Large intestine (tissue), 3 donors: ENCODE measurements around the gene TNRC18. TPM values are rescaled to one million over a fixed set of nuclear protein-coding genes. Genes with fewer than 3 reads are reported as not detected.

Source experiments
- DNase-seq, 2 donors: peaks; one replicate each; pipeline versions ENCODE4 v3.0.0 to v3.0.0-alpha.2; 2013
- H3K27ac ChIP-seq: one replicate; pipeline ENCODE4 v1.5.1; 2013; ENCODE audit warnings: low read length
- H3K27me3 ChIP-seq: 2 replicates; pipeline ENCODE4 v1.6.1; 2013; ENCODE audit warnings: low read length; ENCODE audit not compliant: control insufficient read depth, insufficient read depth
- H3K36me3 ChIP-seq: 2 replicates; pipeline ENCODE4 v1.6.1; 2013; ENCODE audit warnings: low read length; ENCODE audit not compliant: control insufficient read depth, insufficient read depth
- H3K4me1 ChIP-seq: one replicate; pipeline ENCODE4 v1.6.1; 2013; ENCODE audit warnings: low read length; ENCODE audit not compliant: control insufficient read depth, insufficient read depth
- H3K4me3 ChIP-seq: one replicate; pipeline ENCODE4 v1.5.1; 2013; ENCODE audit warnings: low read length
- H3K9me3 ChIP-seq: one replicate; pipeline ENCODE4 v1.6.1; 2013; ENCODE audit warnings: mild to moderate bottlenecking, low read depth, low read length, moderate library complexity; ENCODE audit not compliant: control insufficient read depth
- WGBS: methylation state at CpG from one replicate; pipeline ENCODE4 v1.1.5; 2013; ENCODE audit warnings: low lambda C conversion rate; ENCODE audit not compliant: insufficient coverage; 5-methylcytosine and 5-hydroxymethylcytosine counted together
- polyA plus RNA-seq: library from polyadenylated mRNA; unstranded; fragments of 120-200 nt; gene quantifications from one replicate; pipeline ENCODE4 v1.2.1, GENCODE V29; 2013

TNRC18 gene
- polyA plus RNA-seq, 1 donor: 78.4 TPM

GRCh38 chr7:5350174-5350463, 73.5 kb downstream of the TNRC18 start:
- DNase-seq: no peak
- Histone ChIP-seq H3K9me3 (peaks cover 8% of the 10 kb centered on the region), H3K4me1 (peaks cover 21% of the 10 kb centered on the region), H3K4me3 (no peak overlapping the region), H3K27ac (no peak overlapping the region), H3K36me3 (peaks cover 58% of the 10 kb centered on the region), H3K27me3 (no peaks in the 10 kb centered on the region)
- no CpG with 5 or more reads among the region's 15 CpGs for WGBS

DNA sequence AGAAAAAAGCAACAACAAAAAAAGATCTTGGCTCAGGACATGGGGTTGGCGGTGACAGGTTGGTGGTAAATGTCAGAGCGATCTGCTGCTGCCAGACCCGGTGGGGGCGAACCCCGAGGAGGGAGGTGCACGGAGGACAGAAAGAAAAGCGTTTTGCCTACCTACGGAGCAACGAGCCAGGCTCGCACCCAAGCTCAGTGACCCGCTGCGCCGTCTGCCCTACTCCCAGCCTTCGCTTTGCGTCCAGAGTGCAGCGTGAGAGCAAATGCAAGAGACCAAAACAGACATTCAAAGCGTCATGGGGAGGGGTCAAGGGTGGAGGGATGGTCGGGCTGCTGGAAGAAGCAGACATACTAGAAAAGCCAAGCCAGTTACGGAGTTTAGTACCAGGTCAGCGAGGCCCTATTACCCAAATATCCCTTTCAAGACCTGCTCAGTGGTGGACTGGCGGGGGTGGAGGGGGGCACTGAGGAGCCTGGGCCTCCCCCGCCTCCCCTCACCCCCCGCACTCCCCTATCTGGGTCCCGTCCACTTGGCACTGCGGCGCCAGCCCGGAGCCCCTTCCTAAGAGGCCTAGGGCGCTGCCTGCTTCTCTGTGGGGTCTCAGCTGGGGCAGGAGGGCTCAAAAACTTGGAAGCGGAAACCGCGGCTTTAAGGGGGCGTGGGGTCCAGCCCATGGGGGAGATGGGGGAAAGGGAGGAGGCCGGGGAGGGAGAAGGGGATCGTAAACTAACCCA, 74.0 kb downstream of the TNRC18 start:
- H3K27me3 ChIP-seq: no peaks in the 10 kb centered on the region
- peaks cover 63% of the 10 kb centered on the region for H3K36me3 ChIP-seq
- DNase-seq: no peak
- no peak overlapping the region for H3K4me3 ChIP-seq
- H3K4me1 ChIP-seq: peaks cover 17% of the 10 kb centered on the region
- no peak overlapping the region for H3K27ac ChIP-seq
- H3K9me3 ChIP-seq: peaks cover 9% of the 10 kb centered on the region
- no CpG with 5 or more reads among the region's 34 CpGs for WGBS

- Histone ChIP-seq H3K27ac (no peak overlapping the region), H3K4me1 (peaks cover 11% of the 10 kb centered on the region), H3K4me3 (no peak overlapping the region), H3K27me3 (no peaks in the 10 kb centered on the region), H3K9me3 (peaks cover 15% of the 10 kb centered on the region), H3K36me3 (peaks cover 69% of the 10 kb centered on the region)
- WGBS: no CpG with 5 or more reads among the region's 17 CpGs
- DNase-seq: no peak
Observed at GRCh38 chr7:5349005-5349380, 74.6 kb downstream of the TNRC18 start.

DNA sequence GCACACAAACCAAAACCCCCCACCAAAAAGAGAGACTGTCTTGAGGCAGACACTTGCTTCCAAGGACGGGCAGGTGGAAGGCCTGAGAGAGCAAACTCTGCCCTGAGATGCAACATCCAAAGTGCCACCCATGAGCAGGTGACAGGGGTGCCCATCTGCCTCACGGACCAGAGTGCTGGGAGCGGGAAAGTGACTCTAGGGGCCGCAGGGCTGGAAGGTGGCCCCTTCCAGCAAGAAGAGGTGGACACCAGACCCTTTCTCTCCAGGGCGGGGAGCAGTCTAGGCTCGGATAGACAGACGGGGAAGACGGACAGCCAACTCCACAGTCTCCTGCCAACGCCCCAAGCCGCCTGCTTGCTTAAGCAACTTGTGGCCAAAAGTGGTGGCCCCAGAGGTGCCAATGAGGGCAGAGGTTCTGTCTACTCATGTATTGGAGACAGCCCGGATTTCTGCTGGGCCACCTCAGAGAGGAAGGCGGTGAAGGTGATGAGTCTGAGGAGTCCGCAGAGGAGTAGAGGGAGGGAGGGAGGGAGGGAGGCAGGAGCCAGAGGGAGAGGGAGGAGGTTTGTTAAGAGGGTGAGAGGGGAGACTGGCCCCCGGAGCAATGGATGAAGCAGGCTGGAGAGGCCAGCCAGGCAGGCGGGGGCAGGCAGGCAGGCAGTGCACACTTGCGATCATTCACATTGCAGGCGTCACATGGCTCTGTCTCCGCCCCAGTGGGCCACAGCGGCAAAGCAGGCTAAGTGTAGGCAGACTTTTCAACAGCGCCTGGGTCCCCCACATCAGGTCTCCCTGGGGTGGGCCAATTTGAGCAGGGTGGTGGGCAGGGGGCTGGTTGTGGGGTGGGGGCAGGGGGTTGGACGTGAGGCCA, 75.3 kb downstream of the TNRC18 start:
- H3K9me3 ChIP-seq: peaks cover 15% of the 10 kb centered on the region
- peaks cover 76% of the 10 kb centered on the region for H3K36me3 ChIP-seq
- DNase-seq: no peak
- no peaks in the 10 kb centered on the region for H3K27me3 ChIP-seq
- no peak overlapping the region for H3K4me3 ChIP-seq
- WGBS: no CpG with 5 or more reads among the region's 21 CpGs
- no peak overlapping the region for H3K27ac ChIP-seq
- peaks cover 5% of the 10 kb centered on the region for H3K4me1 ChIP-seq

GRCh38 chr7:5345671-5346070, 78.0 kb downstream of the TNRC18 start:
- WGBS: no CpG with 5 or more reads among the region's 21 CpGs

GRCh38 chr7:5345171-5345570, 78.5 kb downstream of the TNRC18 start:
- H3K4me3 ChIP-seq: no peak overlapping the region
- DNase-seq: no peak
- WGBS: no CpG with 5 or more reads among the region's 13 CpGs
- H3K36me3 ChIP-seq: peaks cover 72% of the 10 kb centered on the region
- no peak overlapping the region for H3K27ac ChIP-seq
- H3K27me3 ChIP-seq: no peaks in the 10 kb centered on the region
- H3K4me1 ChIP-seq: no peaks in the 10 kb centered on the region
- H3K9me3 ChIP-seq: peaks cover 15% of the 10 kb centered on the region

More at GRCh38 chr7:5345671-5346070, 78.0 kb downstream of the TNRC18 start:
- Histone ChIP-seq H3K36me3 (peaks cover 74% of the 10 kb centered on the region), H3K4me1 (no peaks in the 10 kb centered on the region), H3K4me3 (no peak overlapping the region), H3K27me3 (no peaks in the 10 kb centered on the region), H3K27ac (no peak overlapping the region), H3K9me3 (peaks cover 15% of the 10 kb centered on the region)
- no peak for DNase-seq

DNA sequence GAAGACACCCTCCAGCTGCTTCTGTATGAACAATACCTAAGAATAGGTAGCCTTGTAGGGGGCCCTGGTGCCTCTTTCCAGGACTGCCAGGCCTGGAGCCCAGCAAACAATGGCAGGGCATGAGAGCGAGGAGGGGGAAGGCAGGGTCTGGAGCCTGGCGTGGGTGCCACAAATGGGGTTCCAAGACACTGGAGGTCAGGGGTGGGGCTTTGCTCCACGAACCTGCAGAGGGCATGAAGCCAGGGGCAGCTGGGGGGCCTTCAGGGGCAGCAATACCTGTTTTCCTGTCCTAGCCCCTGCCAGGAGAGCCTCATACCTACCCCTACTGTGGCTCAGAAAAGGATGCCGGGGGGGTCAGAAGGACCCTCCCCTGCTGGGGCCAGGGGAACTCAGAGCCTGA, 79.3 kb downstream of the TNRC18 start:
- Histone ChIP-seq H3K27me3 (no peaks in the 10 kb centered on the region), H3K4me1 (no peaks in the 10 kb centered on the region), H3K4me3 (no peak overlapping the region), H3K9me3 (peaks cover 15% of the 10 kb centered on the region), H3K36me3 (peaks cover 77% of the 10 kb centered on the region), H3K27ac (no peak overlapping the region)
- no peak for DNase-seq
- WGBS: no CpG with 5 or more reads among the region's 4 CpGs

GRCh38 chr7:5343884-5344283, 79.8 kb downstream of the TNRC18 start:
- Histone ChIP-seq H3K27ac (no peak overlapping the region), H3K9me3 (peaks cover 15% of the 10 kb centered on the region), H3K36me3 (peaks cover 78% of the 10 kb centered on the region), H3K4me3 (no peak overlapping the region), H3K4me1 (no peaks in the 10 kb centered on the region), H3K27me3 (no peaks in the 10 kb centered on the region)
- DNase-seq: no peak
- WGBS: no CpG with 5 or more reads among the region's 2 CpGs

- peaks cover 78% of the 10 kb centered on the region for H3K36me3 ChIP-seq
- WGBS: no CpG with 5 or more reads among the region's 6 CpGs
- DNase-seq: no peak
Observed at GRCh38 chr7:5342631-5343030, 81.0 kb downstream of the TNRC18 start.

DNA sequence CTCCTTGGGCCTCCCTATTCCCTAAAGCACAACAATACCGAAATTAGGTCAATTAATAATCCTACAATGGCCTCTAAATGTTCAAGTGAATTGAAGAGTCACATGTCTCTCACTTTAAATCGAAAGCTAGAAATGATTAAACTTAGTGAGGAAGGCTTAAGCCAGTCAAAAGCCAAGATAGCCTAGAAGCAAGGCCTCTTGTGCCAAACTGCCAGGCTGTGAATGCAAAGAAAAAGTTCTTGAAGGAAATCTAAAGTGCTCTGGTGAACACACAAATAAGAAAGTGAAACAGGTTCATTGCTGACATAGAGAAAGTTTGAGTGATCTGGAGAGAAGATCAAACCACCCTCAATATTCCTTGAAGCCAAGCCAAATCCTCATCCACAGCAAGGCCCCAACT, 83.7 kb downstream of the TNRC18 start:
- no CpG with 5 or more reads among the region's 2 CpGs for WGBS
- no peaks in the 10 kb centered on the region for H3K4me1 ChIP-seq
- H3K27me3 ChIP-seq: no peaks in the 10 kb centered on the region
- no peak overlapping the region for H3K4me3 ChIP-seq
- H3K36me3 ChIP-seq: peaks cover 82% of the 10 kb centered on the region
- no peak for DNase-seq
- H3K9me3 ChIP-seq: peaks cover 12% of the 10 kb centered on the region
- H3K27ac ChIP-seq: no peak overlapping the region

More at GRCh38 chr7:5342631-5343030, 81.0 kb downstream of the TNRC18 start:
- H3K4me3 ChIP-seq: no peak overlapping the region
- no peaks in the 10 kb centered on the region for H3K27me3 ChIP-seq
- H3K27ac ChIP-seq: no peak overlapping the region
- peaks cover 15% of the 10 kb centered on the region for H3K9me3 ChIP-seq
- H3K4me1 ChIP-seq: no peaks in the 10 kb centered on the region
